ENCODE data around the gene PTK7.
"Not testable (repeated sequence)": the region's sequence is repeated elsewhere in the genome, so short reads cannot be mapped to it uniquely, and the experiment has no call there.

The PTK7 gene

DNA sequence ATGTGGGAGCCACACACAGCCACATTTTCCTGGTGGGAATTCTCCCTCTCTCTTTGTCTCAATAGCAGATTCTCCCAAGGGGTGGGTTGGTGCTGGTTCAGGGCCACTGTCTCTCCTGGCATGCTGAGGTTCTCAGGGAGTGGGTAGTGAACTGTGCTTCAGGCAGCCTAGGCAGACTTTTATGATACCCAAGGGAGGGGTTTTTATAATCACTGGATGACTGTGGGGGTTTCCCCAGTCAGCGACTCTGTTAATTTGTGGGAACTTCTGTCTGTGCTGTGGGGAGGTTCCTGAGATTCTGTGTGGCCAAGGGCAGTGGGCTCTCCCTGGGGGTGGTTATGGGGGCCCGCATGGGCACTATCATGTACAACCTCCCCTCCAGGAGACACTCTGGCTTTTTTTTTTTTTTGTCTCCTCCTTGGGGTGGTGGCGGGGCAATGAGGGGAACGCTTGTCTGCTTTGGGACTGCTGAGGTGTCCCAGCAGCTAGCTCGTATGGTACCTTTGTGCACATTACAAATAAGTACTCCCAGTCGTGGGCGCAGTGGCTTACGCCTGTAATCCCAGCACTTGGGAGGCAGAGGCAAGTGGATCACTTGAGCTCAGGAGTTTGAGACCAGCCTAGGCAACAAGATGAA is 10.0 kb downstream of the PTK7 start:
- ATAC-seq (peak; percentile 93), DNase-seq (peak; percentile 21)

DNA sequence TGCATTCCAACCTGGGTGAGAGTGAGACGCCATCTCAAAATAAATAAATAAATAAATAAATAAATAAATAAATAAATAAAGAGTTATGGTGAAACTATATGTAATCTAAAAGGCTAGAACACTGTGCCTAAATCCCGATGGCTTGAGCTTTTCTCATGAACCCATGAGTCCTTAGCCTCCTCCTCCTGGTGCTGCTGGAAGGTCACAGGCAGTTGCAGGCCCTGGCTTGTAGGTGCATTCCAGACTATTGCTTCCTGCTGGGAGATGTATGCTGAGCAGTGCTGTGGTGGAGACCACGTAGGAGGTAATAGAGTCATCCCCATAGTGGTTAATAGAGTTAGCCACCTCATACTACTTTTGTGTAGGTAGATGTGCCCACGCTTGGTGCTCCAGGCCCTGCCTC is 12.5 kb downstream of the PTK7 start:
- DNase-seq (no peak), ATAC-seq (no peak)

DNA sequence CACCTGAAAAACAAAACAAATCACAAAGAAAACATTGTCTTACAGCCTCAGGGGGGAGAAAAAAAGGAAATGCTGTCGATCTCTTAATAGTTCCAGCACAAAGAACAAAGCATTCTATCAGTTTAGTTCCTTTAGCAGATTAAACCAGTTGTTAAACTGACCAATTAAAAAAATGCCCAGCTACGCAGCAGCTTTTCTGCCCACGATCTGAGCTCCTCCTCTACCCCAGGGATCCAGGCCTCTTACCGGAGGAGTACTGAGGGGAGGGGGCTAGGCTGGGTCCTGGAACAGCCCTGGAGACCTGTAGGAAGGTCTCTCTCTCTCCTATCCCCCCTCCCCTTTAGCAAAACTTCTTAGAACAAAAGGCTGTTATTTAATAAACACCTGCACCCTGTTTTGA is 13.4 kb downstream of the PTK7 start:
- no peak for ATAC-seq
- no peak for DNase-seq

DNA sequence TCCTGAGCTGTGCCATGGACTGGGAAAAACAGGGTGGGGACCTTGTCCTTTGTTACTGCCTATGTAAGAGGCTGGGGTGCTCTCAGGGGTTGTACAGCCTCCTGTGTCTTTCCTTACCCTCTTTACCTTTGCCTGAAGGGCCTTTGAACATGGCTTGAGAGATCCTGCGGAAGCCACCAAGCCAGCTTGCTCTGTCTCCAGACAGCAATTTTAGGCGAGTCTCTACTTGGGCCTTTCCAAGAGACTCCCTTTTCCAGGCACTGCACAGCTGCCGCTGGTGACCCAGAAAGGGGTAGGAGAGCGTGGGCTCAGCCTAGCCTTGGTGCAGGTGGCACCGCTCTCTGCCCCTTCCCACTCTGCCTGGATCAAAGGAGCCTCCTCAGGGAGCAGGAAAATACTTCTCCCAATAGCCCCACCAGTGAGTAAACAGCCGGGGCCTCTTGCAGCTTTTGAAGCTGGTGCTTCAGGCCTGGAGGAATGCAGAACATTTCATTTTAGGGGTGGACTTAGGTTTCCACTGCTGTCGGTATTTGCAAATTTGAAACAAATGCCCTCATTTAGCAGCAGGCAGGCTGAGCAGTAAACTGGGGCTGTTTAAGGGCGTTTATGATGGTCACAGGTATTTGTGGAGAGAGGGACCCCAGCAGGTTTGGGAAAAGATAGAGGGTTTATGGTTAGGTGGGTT is 13.9 kb downstream of the PTK7 start:
- ATAC-seq (no peak), DNase-seq (no peak)

DNA sequence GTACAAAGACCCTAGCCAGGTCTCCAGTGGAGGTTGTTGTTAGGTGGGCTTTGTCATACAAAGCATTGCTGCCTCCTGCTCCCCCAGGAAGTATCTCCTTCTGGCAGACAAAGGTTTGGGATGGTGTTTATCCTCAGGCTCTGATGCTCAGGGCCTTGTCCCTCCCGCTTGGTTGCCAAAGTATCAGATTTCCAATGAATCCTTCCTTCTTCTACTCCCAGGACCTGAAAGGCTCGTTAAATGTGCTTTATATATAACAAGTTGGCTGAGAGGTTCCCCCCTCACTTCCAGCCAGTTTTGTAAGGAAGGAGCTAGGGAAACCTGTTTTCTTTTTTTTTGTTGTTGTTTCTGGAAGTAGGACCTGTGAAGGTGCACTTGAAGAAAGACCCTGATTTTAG is 14.4 kb downstream of the PTK7 start:
- ATAC-seq (no peak), DNase-seq (no peak)

DNA sequence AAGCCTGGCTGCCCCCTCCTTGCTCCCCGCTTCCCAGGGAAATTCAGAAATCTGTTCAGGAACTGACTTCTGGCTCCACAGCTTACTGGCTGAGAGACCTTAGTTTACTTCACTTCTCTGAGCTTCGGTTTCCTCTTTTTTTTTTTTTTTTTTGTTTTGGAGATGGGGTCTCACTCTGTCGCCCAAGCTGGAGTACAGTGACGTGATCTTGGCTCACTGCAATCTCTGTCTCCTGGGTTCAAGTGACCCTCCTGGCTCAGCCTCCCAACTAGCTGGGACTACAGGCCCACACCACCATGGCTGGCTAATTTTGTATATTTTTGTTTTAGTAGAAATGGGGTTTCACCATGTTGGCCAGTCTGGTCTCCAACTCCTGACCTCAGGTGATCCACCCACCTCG is 14.9 kb downstream of the PTK7 start:
- ATAC-seq (no peak), DNase-seq (no peak)

DNA sequence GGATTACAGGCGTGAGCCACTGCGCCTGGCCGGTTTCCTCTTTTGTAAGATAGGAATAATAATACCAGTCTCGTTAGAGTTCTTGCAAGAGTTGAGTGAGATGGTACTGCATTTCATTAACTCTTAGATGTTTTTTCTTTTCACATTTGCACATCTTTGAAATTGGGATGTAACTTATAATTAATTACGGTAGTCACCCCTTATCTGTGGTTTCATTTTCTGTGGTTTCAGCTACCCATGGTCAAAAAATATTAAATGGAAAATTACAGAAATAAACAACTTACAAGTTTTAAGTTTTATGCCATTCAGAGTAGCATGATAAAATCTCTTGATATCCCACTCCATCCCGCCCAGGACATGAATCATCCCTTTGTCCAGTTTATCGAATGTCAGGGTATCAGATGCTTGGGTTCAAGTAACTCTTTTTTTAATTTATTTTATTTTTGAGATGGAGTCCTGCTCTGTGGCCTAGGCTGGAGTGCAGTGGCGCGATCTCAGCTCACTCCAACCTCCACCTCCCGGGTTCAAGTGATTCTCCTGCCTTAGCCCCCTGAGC is 15.4 kb downstream of the PTK7 start:
- no peak for ATAC-seq
- no peak for DNase-seq

DNA sequence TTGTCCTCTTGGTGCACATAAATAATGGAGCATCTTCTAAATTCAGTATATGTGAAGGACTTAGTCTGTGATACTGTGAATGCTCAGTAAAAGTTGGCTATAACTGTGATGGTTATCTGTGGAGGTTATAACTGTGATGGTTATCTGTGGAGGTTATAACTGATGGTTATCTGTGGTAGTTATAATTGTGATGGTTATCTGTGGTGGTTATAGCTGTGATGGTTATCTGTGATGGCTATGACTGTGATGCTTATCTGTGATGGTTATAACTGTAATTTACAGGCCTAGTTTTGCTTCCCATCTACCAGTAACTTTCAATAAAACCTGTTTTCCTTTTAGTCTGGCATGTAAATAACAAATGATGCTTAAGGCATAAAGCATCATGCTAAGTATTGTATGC is 16.5 kb downstream of the PTK7 start:
- ATAC-seq (no peak), DNase-seq (no peak)

DNA sequence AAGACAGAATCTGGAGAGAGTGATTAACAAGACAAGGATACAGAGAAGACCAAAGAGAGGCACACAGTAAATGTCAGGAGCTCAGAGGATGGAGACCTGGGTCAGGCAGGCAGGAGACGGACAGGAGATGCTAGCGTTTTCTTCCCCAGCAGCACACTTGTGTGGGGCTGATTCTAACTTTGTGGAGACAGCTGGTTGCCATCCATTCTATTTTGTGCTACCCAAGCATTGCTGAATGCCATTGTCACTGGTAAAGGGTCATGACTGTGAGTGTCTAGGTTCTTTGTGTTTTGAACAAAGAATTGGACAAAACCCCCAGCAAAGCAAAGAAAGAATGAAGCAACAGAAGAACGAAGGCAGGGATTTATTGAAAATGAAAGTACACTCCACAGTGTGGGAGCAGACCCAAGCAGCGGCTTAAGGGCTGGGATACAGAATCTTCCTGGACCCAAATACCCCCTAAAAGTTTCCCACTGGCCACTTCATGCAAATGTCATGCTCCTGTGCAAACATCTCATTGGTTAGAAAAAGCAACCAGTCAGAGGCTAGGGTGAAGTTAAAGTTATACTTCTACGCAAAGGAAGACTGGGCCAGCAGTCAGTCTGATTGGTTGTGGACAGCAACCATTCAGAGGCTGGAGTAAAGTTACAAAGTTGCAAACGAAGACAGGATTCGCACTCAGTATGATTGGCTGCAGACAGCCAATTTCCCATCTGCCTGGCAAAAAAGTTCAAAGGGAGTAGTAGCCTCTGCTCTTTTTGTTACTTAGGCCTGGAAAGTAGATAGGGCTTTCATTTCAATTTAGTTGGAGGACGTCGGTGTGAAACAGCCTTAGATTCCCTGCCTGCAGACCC is 17.5 kb downstream of the PTK7 start:
- no peak for ATAC-seq
- no peak for DNase-seq

DNA sequence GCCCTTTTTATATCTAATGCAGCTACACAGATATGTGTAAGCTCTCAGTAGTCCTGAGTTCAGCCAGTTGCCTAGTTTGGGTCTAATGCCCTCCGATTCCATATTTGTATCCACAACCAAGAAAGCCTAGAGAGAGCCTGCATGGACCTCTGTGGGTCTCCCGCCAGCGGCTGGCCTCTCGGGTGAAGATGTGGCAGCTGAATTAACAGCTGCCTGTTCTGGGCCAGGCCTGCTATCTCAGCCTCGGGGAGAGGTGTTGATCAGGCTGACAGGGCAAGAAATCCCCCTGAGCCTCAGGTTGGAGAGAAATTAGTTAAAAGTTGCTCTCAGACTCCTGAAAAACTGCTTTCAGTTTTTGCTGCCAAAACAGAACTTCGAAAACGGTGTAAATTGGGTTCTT is 19.8 kb downstream of the PTK7 start:
- no peak for ATAC-seq

DNA sequence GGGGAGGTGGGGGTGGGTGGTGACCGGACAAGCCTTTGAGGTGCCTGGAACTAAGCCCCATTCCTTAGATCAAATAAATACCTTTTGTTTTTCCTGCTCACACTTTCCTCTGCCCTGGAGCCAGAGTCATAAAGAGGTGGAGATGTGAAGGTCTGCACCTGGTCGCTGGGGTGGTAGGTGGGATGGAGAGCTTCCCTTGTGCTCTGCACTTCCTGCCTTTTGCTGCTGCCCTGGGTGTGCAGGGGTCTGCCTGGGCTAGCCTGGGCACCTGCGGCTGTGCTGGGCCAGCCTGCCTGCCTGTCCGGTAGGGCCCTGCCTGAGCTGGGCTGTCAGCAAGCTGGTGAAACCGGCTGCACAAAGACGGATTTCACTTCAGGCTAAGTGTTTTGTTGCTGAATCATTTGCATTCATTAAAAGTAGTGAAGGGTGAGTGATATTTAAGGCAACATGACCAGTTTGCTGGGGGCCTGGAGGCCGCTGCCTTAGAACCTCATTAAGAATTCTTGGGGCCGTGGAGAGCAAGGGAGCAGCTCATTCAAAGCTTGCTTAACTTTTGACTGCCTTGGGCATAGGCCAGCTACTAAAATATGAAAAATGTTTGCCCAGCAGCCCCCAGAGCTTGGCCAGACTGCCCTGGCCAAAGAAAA is 20.5 kb downstream of the PTK7 start:
- DNase-seq: no peak
- no peak for ATAC-seq

More for the DNA sequence above, 19.8 kb downstream of the PTK7 start:
- no peak for DNase-seq

DNA sequence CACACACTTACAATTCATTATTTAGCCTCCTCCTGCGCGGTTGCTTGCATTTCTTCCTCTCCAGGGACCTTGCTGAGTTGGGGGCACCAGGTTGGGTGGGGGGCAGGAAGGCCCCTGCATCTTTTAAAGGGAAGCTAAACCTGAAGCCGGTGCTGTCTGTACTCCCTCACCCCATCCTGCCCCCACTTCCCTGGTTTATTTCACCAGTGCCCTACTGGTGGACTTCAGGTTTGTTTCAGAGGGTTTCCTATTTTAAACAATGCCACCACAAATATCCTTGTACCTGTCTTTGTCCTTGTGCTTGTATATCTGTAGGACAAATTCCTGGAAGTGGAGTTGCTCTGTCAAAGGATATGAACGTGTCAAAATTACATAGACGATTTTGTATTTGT is 21.0 kb downstream of the PTK7 start:
- ATAC-seq: no peak
- DNase-seq: no peak

DNA sequence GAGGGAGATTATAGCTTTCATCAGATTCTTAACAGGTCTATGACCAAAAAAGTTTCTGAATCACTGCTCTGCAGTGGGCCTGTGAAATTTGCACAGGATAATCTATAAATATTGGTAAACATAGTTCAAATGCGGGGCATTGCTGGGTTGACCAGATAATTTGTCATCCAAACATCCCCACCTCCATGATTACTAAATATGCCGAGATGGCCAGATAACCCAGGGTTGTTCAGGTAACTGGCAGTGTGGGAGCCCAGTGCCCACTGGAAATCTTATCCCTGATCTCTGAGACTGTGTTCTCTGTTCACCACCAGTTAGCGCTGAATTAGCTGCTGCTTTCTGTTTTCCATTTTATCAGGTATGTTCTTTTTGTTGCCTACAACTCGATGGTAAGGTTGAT is 21.4 kb downstream of the PTK7 start:
- DNase-seq (no peak), ATAC-seq (no peak)

DNA sequence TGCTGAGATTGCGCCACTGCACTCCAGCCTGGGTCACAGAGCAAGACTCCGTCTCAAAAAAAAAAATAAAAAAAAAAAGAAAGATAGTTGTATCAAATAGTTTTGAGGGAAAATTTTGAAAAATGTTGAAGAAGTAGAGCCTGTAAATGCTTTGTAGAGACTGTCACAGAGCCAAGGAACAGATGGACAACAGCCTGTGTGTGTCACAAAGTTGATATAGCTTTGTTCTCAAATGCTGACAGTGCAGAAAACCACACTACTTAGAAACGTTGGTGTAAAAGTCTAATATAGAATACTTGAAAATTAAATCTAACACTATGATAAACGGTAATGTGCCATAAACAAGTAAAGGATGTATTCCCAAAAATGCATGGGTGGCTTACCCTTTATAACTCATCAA is 25.4 kb downstream of the PTK7 start:
- DNase-seq: no peak

DNA sequence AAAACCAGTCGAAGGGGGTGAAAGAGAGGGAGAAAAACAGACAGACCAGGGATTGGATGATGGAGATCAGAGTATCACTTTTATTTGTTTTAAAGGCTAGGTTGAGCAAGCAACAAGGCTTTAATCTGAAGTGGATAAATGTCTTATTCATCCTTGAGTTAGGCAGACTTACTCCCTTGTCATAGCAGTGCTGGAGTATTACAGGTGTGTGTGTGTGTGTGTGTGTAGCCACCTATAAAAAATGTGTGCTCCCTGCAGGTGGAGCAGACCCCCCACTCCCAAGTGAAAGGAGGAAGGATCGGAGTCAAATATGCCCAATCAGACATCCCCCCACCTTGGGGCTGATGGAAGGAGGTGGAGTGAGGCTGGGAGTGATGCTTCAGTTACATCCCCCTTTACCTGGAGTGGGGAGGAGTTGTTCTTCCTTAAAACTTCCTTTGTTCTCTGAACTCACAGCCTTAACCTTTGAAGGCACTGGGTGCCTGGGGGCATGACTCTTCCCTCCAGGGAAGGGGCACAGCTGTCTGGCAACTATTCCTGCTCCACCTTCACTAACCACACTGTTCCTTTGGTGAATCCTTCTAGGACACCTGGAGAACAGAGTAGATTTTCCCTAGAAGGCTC is 27.3 kb downstream of the PTK7 start:
- ATAC-seq: no peak
- DNase-seq: no peak

More for the DNA sequence above, 25.4 kb downstream of the PTK7 start:
- ATAC-seq: no peak

DNA sequence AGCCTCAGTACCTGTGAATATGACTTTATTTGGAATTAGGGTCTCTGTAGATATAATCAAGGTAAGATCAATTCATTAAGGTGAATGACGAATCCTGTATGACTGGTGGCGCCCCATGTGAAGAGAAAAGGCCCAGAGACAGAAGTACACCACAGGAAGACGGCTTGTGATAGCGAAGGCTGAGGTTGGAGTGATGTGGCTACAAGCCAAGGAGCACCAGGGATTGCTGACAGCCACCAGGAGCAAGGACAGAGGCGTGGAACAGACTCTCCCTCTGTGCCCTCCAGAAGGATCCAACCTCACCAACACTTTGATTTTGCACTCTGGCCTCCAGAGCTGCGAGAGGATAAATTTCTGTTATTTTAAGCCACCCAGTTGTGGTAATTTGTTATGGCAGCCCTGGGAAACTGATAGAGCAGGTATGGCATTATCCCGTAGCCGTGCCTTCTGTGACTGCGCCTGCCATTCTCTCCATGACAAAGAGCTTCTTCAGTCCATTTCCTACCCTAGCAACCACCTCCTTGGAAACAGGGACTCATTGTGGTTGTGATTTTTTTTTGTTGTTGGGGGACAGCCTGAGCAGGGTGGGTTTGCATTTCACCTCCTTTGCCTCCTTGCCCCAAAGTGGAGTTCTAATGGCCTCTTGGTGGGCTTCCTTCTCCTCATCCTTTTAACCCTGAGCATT is 29.6 kb downstream of the PTK7 start:
- DNase-seq (no peak), ATAC-seq (no peak)

DNA sequence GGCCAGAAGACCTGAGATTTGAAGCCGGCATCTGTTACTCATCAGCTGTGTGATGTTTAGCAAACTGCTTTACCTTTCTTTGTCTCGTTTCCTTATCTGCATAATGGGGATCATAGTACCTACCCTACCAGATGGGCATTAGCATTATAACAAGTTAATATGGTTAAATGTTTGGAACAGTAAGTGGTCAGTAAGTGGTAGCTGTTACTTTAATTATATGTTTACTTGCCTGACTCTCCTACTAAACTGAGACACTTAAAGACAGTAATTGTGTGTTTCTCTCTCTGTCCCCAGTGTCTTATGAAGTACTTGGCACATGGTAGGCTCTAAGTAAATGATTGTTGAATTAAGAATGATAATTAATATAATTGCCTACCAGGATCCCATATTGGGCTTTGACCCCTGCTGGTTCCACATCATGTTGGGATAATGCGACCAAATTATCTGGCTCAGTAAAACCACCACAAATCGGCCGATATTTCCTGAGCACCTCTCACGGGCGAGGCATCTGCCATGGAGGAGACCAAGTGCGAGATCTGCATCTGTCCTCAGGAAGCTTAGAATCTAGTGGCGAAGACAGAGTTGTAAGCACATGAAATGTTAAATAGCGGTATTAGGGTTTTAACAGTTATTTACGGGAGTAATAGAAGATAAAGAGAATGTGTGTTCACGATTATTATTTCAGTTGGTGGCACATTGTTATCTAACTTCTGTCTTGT is 31.4 kb downstream of the PTK7 start:
- ATAC-seq: no peak
- DNase-seq: no peak

DNA sequence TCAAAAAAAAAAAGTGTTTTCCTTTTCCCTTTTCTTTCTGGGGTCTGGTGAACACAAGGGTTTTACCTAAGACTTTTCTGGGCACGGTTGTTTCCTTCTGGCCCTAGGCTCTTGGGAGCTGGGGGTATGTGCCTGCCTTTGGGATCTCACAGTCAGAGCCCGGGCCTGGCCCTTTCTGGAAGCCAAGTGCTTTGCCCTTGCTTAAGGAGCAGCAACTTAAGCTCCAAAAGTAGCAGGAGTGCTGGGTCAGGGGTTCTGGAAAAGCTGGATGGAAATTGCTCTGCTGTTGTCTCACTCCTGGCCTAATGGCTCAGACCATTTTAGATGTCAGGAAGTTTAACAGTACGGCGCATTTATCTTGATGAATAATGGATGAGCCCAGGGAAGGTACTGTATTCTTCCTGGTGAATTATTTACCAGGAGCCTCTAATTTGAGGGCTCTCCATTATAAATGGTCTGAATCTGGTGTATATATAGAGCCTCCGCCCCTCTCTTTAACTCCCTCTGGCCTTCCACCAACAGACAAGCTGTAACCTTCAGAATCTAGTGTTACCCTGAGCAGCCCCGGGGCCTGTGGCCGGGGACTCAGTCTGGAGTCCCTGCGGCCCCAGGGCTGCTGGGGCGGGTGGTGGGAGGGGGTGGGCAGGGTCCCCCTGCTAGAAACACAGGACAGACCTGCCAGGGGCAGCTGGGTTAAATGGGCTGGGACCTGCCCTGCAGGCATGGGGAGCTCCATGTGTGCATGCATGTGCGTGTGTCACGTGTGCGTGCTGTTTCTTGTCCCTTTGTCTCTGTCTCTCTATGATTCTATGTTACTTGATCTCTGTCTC is 37.5 kb downstream of the PTK7 start:
- ATAC-seq (no peak), DNase-seq (no peak)

DNA sequence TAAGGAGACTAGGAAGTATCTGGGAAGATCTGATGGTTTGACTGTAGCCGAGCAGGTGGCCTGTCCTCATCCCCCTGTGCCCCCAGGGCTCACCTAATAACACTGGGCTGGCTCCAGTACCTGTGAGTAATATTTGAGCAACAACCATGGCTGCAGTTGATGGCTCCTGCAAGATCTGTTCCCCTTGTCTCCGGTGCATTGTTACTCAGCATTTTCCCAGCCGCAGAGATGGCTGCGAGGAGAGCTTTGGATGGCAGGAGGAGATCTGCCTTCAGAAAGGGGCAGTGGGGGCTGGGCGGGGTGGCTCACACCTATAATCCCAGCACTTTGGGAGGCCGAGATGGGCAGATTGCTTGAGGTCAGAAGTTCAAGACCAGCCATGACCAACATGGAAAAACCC is 39.3 kb downstream of the PTK7 start:
- no peak for ATAC-seq
- DNase-seq: no peak

DNA sequence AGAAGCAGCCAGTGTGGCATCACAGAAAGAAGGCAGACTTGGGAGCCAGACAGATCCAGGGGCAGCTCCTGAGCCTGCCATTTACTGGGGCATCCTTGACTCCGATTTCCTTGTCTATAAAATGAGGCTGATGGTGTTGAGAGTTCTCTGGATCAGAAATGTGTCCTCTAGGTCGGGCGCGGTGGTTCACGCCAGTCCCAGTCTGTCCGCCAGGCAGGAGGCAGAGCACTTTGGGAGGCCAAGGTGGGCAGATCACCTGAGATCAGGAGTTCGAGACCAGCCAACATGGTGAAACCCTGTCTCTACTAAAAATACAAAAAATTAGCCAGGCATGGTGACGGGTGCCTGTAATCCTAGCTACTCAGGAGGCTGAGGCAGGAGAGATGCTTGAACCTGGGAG is 41.4 kb downstream of the PTK7 start:
- DNase-seq, ATAC-seq: not testable (repeated sequence)
